ACC112 (cell line): ENCODE data around the gene VPS13C.

Source experiments
- H2AFZ ChIP-seq: fragments of 200-600 bp; sonication (generic); one replicate; pipeline ENCODE4 v1.6.0; 2017; ENCODE audit warnings: antibody characterized with exemption, low read length; ENCODE audit not compliant: unreplicated experiment
- H3K27ac ChIP-seq: fragments of 200-600 bp; sonication (generic); 2 replicates; pipeline ENCODE4 v1.5.1; 2014; ENCODE audit warnings: low read depth, mild to moderate bottlenecking, antibody characterized with exemption, low read length, moderate library complexity
- H3K27me3 ChIP-seq: fragments of 200-600 bp; sonication (generic); 2 replicates; pipeline ENCODE4 v1.6.1; 2014; ENCODE audit warnings: mild to moderate bottlenecking, antibody characterized with exemption, low read length, moderate library complexity, mixed read lengths; ENCODE audit not compliant: insufficient read depth
- H3K36me3 ChIP-seq: fragments of 200-600 bp; sonication (generic); 2 replicates; pipeline ENCODE4 v1.6.1; 2016; ENCODE audit warnings: mild to moderate bottlenecking, antibody characterized with exemption, low read length, moderate library complexity, mixed read lengths; ENCODE audit not compliant: insufficient read depth
- H3K4me1 ChIP-seq: fragments of 200-600 bp; sonication (generic); one replicate; pipeline ENCODE4 v1.6.1; 2016; ENCODE audit warnings: low read length, mixed read lengths; ENCODE audit not compliant: insufficient read depth, unreplicated experiment, control insufficient read depth
- H3K4me3 ChIP-seq: fragments of 200-600 bp; sonication (generic); 2 replicates; pipeline ENCODE4 v1.5.1; 2014; ENCODE audit warnings: mild to moderate bottlenecking, low read depth, low read length
- H3K79me2 ChIP-seq: fragments of 200-600 bp; sonication (generic); one replicate; pipeline ENCODE4 v1.6.0; 2016; ENCODE audit warnings: low read length; ENCODE audit not compliant: control insufficient read depth, unreplicated experiment, insufficient read depth

VPS13C gene

DNA sequence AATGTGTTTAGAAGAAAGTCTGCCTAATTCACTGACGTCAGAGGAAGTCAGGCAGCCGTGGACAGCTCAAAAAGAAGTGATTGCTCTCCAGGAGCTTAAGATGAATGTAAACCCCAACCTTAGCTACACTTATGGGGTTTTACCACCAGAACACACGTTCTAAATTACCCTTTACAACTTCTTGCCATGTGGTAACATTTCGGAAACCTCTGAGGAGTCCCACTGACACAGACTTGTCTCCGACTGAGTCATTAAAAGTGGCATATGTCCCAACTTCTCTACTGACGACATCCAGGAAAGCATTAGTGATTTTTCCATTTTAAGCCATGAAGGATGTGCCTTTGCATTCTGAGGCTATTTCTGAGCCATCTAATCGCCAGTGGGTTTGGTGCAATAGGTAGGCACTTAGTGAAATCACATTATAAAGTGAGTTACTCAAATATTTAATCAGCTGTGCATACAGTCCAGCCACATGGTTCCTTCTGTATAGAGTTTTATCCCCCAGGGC, 38.9 kb upstream of the VPS13C start:
- Histone ChIP-seq H3K4me1 (peaks cover 9% of the 10 kb centered on the region), H3K36me3 (no peaks in the 10 kb centered on the region), H3K79me2 (no peaks in the 10 kb centered on the region), H3K27ac (peak overlapping the region; percentile 25; the same call in 1 of the 2 replicates), H2AFZ (peak overlapping the region; percentile 45), H3K27me3 (no peaks in the 10 kb centered on the region), H3K4me3 (0 out of 2 replicates have a peak overlapping the region, but pooled peaks have one; percentile 31)

DNA sequence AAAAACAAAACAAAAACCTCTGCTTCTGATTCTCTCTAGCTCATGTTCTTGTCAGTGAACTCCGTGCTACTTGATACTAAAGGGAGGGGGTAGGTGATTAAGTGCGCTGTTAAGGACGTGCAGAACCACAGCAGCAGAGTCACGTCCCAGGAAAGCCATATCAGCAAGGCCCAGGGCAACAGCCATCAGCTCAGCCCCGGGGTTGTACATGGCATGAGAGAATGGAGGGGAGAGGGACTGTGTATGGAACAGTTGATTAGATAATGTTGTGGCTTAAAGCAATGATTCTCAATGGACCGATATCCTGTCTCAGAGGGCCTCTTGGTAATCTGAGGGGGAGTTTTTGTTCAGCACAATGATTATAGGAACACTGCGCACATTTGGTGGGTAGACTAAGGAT, 34.1 kb upstream of the VPS13C start:
- H3K4me3 ChIP-seq: no peak overlapping the region
- H3K27me3 ChIP-seq: no peaks in the 10 kb centered on the region
- peaks cover 7% of the 10 kb centered on the region for H3K4me1 ChIP-seq
- H2AFZ ChIP-seq: no peak overlapping the region
- H3K27ac ChIP-seq: no peak overlapping the region
- no peaks in the 10 kb centered on the region for H3K36me3 ChIP-seq
- no peaks in the 10 kb centered on the region for H3K79me2 ChIP-seq

DNA sequence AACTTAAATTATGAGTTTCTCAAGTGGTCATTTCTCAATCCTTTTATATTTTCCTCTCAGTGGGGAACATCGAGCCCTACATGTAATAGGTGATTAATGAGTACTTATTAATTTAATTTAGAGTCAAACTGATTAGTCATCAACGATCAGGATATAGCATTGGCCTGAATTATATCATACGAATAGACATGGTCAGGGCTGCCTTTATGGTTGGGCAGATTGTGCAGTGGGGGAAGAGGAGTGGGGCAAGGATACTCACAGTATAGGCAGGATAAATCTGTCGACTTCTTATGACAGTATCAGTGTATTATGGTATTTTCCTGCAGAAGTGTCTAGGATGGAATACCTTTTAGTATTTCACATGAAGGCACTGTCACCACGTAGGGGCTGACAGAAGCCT, 33.6 kb upstream of the VPS13C start:
- Histone ChIP-seq H3K27me3 (no peaks in the 10 kb centered on the region), H3K36me3 (no peaks in the 10 kb centered on the region), H3K27ac (no peak overlapping the region), H3K4me3 (no peak overlapping the region), H3K4me1 (peaks cover under 1% of the 10 kb centered on the region), H3K79me2 (no peaks in the 10 kb centered on the region), H2AFZ (no peak overlapping the region)

DNA sequence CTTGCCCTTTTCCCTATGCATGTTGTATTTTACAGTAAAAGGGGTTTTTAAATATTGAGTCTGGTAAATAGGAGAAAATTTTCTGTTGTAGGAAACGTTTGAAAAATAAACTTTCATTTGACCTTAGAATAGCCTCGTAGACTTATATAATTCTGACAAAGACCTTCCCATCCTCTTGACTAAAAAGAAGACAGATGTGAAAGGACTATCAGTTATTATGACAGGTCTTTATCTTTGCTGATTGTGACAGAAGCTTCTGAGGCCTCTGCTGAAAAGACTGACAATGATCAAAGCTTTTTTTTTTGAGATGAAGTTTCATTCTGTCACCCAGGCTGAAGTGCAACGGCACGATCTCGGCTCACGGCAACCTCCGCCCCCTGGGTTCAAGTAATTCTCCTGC, 30.7 kb upstream of the VPS13C start:
- Histone ChIP-seq H3K79me2 (no peaks in the 10 kb centered on the region), H3K27ac (no peak overlapping the region), H3K4me3 (no peak overlapping the region), H3K27me3 (no peaks in the 10 kb centered on the region), H3K4me1 (peaks cover 8% of the 10 kb centered on the region), H3K36me3 (no peaks in the 10 kb centered on the region), H2AFZ (no peak overlapping the region)

DNA sequence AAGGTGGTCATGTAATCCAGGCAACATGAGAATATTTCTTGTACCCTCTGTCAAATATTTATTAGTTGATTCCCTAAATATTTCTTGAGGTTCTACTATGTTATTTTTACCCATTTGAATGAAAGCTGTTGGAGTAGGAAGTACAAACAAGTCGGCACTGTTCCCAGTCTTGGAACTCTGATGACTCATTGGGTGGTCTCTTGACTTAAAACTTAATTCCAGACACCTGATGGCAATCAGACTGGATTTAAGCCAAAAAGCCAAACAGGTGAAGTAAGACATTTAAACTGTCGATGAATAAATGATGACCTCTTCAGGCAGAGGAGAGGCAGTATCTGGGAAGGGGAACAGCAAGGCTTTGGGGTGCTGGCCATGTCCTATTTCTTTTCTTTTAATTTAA, 29.4 kb upstream of the VPS13C start:
- Histone ChIP-seq H3K36me3 (no peaks in the 10 kb centered on the region), H3K4me3 (no peak overlapping the region), H3K27me3 (no peaks in the 10 kb centered on the region), H2AFZ (no peak overlapping the region), H3K79me2 (no peaks in the 10 kb centered on the region), H3K4me1 (peaks cover 8% of the 10 kb centered on the region), H3K27ac (no peak overlapping the region)

DNA sequence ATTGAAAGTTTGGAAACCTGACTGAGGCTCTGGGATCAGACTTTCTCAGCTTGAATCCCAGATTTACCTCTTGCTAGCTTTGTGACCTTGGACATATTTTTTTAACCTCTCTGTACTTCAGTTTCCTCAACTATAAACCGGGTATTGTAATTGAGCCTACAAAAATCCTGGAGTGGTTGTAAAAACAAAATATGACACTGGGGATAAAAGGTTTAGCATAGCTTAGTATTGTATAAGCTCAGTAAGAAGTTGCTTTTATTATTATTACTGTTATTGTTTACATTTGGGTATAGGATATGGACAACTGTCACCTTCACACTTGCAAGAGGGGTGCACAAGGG, 28.1 kb upstream of the VPS13C start:
- H3K79me2 ChIP-seq: no peaks in the 10 kb centered on the region
- H3K27me3 ChIP-seq: no peaks in the 10 kb centered on the region
- no peak overlapping the region for H3K27ac ChIP-seq
- H3K4me3 ChIP-seq: no peak overlapping the region
- H3K4me1 ChIP-seq: peaks cover 8% of the 10 kb centered on the region
- no peaks in the 10 kb centered on the region for H3K36me3 ChIP-seq
- H2AFZ ChIP-seq: peak overlapping the region; percentile 64

DNA sequence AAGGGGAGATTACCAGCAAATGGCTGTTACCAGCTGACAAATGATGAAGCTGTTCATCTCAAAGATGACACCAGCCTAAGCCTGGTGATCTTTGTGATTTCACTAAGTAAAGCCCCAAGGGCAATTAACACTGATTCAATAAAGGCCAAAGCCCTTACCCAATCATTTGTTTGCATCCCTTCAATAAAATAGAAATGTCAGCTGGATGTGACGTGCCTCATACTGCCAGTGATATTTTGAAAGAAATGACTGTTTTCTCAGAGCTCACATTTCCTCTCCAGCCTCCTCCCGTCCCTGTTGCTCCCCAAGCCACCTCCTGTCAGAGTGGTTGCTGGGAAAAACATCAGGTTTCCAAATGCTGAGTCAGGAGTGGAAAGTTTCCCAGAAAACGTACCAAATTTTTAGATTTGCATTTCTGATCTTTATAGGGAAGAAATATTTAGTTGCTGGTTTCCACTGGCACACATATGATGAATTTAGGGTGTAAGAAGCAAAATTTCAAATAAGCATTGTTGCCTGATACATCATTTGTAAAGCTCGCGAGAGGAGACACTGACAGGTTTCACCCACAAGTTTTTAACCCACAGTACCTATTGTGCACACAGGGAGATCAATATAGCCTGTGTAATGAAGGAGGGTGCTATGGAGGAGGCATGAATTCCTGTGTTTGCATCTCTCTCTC, 27.6 kb upstream of the VPS13C start:
- Histone ChIP-seq H3K36me3 (no peaks in the 10 kb centered on the region), H3K27me3 (no peaks in the 10 kb centered on the region), H3K4me1 (peaks cover 8% of the 10 kb centered on the region), H3K27ac (0 out of 2 replicates have a peak overlapping the region, but pooled peaks have one; percentile 6), H2AFZ (peak overlapping the region; percentile 64), H3K4me3 (no peak overlapping the region), H3K79me2 (no peaks in the 10 kb centered on the region)

DNA sequence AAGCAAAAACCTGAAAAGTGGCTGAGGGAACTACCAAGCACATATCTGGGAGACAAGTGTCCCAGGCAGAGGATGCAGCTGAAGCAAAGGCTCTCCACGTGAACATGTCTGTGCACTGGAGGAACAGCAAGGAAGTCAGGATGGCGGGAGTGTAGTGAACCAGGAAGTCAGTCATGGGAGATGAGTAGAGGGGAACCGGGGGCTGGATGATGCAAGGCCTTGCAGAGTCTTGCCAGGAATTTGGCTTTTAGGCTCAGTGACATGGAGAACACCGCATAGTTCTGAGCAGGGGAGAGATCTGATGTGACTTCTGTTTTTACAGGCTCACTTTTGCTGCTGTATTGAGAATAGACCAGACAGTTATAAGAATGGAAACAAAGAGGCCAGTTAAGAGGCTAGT, 25.5 kb upstream of the VPS13C start:
- Histone ChIP-seq H3K79me2 (no peaks in the 10 kb centered on the region), H3K4me1 (peaks cover 8% of the 10 kb centered on the region), H3K36me3 (no peaks in the 10 kb centered on the region), H3K4me3 (no peak overlapping the region), H2AFZ (no peak overlapping the region), H3K27me3 (no peaks in the 10 kb centered on the region), H3K27ac (no peak overlapping the region)

DNA sequence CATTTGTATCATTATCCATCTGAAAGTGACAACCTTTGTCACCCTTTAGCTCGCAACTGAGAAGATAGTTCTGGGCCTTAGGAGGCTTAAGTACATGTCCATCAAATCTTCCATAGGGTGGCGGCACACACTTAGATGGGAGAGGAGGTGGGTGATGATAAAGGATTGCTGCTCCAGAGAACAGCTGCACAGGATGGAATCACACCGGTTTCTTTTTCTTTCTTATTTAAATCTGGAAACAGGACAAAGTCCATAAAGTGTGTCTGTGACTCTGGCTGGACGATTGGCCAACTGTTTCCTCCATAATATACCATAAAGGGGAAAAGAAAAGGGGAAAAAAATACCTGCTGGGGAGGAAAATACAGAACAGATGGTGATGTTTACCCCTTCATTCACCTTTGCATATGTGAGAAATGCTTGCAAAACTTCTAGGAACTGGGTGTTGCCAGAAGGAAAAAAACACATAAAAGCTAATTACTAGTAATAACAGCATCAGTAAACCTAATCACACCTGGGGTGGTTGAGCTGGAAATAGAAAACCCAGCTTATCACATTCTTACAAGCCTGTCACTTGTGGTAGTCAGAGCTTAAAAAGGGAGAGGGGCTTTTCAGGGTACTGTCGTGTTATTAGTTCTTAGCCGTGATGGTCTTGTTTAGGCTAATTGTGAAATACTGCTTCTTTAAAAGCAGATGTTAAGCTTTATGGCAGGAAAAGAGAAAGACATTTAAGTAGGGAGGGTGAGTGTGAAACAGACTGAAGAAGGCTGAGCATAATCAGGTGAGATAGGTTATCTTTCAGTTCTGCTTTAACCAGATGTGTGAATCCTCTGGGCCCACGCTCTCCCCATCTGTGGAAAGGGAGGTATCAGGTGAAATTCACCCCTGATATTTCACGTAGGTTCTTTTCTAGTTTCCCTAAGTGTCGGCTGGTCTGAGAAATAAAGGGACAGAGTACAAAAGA, 23.2 kb upstream of the VPS13C start:
- no peaks in the 10 kb centered on the region for H3K27me3 ChIP-seq
- no peaks in the 10 kb centered on the region for H3K79me2 ChIP-seq
- H3K4me1 ChIP-seq: peaks cover 8% of the 10 kb centered on the region
- H3K36me3 ChIP-seq: no peaks in the 10 kb centered on the region
- no peak overlapping the region for H3K4me3 ChIP-seq
- no peak overlapping the region for H3K27ac ChIP-seq
- H2AFZ ChIP-seq: no peak overlapping the region

DNA sequence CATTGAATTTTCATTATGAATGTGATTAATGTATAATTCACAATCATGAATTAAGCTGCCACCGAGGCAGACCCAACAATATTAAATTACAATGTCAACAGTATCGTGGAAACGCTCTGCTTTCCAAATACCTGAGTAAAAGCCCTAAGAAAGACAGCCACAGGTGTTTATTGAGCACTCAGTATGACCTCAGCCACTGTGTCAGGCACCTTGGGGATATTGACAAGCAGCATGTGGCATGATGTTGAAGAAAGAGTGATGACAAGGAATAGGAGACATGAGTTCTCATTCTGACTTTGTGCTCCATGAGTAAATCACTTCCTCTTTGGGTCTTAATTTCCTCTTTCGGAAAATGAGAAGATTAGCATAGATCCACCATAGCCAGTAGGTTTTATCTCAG, 19.3 kb upstream of the VPS13C start:
- no peak overlapping the region for H3K4me3 ChIP-seq

More for the DNA sequence above, 19.3 kb upstream of the VPS13C start:
- H3K27ac ChIP-seq: no peak overlapping the region
- H2AFZ ChIP-seq: no peak overlapping the region
- peaks cover 4% of the 10 kb centered on the region for H3K4me1 ChIP-seq
- H3K79me2 ChIP-seq: no peaks in the 10 kb centered on the region
- H3K27me3 ChIP-seq: no peaks in the 10 kb centered on the region
- no peaks in the 10 kb centered on the region for H3K36me3 ChIP-seq
